Hematopoietic multipotent progenitor cell treated with erythropoietin and hydrocortisone succinate and interleukin-3 and kit ligand, for 4 days (in vitro differentiated cells): ENCODE measurements around the gene TCAP.
"Not testable (repeated sequence)": the region's sequence is repeated elsewhere in the genome, so short reads cannot be mapped to it uniquely, and the experiment has no call there.

Experiments used
- DNase-seq: peaks from one replicate; pipeline ENCODE4 v3.0.0-alpha.2; 2015

TCAP gene

DNA sequence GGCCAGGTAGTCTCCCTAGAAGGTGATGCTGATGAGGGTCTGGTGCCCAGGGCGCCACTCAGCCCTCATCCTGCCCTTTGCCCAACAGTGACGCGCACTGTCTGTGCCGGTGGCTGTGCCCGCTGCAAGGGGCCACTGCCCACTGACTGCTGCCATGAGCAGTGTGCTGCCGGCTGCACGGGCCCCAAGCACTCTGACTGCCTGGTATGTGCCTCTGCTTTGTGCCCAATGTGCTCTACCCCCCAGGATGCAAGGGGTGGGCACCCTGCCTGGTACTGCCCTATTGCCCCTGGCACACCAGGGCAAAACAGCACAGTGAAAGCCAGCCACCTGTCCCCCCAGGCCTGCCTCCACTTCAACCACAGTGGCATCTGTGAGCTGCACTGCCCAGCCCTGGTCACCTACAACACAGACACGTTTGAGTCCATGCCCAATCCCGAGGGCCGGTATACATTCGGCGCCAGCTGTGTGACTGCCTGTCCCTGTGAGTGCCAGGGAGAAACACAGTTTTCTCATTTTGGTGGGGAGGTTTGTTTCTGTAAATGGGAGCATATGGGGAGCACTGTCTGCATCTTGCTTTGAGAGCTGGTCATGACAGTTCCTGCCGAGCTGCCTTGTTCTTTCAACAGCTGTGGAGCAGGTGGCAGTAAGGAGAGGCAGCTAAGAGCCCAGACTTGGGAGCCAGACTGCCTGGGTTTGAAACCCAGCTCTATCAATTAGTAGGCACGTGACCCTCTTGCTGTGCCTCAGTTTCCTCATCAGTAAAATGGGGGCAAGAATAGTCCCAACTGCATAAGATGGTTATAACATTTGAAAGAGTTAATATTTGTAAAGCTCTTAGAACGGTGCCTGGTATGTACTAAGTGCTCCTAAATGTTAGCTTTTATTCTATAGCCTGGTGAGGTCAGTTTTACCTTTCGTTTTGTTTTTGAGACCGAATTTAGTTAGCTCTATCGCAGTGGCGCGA lies 45.1 kb downstream of the TCAP start:
- DNase-seq: no peak

GRCh38 chr17:39711071-39711470 lies 45.9 kb downstream of the TCAP start:
- DNase-seq: not testable (repeated sequence)

DNA sequence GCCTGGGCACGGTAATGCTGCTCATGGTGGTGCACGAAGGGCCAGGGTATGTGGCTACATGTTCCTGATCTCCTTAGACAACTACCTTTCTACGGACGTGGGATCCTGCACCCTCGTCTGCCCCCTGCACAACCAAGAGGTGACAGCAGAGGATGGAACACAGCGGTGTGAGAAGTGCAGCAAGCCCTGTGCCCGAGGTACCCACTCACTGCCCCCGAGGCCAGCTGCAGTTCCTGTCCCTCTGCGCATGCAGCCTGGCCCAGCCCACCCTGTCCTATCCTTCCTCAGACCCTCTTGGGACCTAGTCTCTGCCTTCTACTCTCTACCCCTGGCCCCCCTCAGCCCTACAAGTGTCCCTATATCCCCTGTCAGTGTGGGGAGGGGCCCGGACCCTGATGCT lies 46.7 kb downstream of the TCAP start:
- no peak for DNase-seq

DNA sequence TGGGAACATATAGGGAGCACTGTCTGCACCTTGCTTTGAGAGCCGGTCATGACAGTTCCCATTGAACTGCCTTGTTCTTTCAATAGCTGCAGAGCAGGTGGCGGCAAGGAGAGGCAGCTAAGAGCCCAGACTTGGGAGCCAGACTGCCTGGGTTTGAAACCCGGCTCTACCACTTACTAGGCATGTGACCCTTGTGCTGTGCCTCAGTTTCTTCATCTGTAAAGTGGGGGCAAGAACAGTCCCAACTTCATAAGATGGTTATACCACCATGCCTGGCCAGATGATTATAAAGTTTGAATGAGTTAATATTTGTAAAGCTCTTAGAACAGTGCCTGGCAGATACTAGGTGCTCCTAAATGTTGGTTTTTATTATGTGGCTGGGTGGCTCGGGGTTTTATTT lies 49.1 kb downstream of the TCAP start:
- no peak for DNase-seq

- DNase-seq: no peak
Observed at GRCh38 chr17:39715375-39716072, 50.4 kb downstream of the TCAP start.
